ENCODE data around the gene GREB1L.

GREB1L gene

DNA sequence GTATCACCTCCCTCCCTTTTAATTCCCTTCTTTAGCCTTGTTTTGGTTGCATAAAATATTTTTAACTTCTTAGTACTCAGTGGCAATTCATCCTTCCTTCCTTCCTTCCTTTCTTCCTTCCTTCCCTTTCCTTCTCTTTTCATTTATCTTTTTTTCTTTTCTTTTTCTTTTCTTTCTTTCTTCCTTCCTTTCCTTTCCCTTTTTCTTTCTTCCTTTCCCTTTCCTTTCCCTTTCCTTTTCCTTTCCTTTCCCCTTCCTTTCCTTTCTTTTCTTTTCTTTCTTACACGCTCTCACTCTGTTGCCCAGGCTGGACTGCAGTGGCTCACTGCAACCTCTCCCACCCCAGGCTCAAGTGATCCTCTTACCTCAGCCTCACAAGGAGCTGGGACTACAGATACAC is 160.2 kb downstream of the GREB1L start:
- Histone ChIP-seq H3K27me3 (ENCODE audit: insufficient read depth, poor library complexity, severe bottlenecking) (peaks cover 13% of the 10 kb centered on the region), H3K4me3 (replicated peaks; ENCODE audit: insufficient read depth, low read length) (no peak overlapping the region), H3K27ac (replicated peaks) (no peak overlapping the region)
- no peak for DNase-seq (ENCODE audit: low read depth in 1 of 2, low spot score in 1 of 2)
- TF ChIP-seq GABPA (IDR thresholded peaks at IDR 0.05; ENCODE audit: low read depth) = no peak
- TF ChIP-seq POLR2AphosphoS5 (IDR thresholded peaks at IDR 0.05; ENCODE audit: low read depth) = no peak
- TF ChIP-seq, protein P1, sequence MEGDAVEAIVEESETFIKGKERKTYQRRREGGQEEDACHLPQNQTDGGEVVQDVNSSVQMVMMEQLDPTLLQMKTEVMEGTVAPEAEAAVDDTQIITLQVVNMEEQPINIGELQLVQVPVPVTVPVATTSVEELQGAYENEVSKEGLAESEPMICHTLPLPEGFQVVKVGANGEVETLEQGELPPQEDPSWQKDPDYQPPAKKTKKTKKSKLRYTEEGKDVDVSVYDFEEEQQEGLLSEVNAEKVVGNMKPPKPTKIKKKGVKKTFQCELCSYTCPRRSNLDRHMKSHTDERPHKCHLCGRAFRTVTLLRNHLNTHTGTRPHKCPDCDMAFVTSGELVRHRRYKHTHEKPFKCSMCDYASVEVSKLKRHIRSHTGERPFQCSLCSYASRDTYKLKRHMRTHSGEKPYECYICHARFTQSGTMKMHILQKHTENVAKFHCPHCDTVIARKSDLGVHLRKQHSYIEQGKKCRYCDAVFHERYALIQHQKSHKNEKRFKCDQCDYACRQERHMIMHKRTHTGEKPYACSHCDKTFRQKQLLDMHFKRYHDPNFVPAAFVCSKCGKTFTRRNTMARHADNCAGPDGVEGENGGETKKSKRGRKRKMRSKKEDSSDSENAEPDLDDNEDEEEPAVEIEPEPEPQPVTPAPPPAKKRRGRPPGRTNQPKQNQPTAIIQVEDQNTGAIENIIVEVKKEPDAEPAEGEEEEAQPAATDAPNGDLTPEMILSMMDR (IDR thresholded peaks at IDR 0.05; ENCODE audit: insufficient read depth, low read length) = no peak
- TF ChIP-seq, protein P2, sequence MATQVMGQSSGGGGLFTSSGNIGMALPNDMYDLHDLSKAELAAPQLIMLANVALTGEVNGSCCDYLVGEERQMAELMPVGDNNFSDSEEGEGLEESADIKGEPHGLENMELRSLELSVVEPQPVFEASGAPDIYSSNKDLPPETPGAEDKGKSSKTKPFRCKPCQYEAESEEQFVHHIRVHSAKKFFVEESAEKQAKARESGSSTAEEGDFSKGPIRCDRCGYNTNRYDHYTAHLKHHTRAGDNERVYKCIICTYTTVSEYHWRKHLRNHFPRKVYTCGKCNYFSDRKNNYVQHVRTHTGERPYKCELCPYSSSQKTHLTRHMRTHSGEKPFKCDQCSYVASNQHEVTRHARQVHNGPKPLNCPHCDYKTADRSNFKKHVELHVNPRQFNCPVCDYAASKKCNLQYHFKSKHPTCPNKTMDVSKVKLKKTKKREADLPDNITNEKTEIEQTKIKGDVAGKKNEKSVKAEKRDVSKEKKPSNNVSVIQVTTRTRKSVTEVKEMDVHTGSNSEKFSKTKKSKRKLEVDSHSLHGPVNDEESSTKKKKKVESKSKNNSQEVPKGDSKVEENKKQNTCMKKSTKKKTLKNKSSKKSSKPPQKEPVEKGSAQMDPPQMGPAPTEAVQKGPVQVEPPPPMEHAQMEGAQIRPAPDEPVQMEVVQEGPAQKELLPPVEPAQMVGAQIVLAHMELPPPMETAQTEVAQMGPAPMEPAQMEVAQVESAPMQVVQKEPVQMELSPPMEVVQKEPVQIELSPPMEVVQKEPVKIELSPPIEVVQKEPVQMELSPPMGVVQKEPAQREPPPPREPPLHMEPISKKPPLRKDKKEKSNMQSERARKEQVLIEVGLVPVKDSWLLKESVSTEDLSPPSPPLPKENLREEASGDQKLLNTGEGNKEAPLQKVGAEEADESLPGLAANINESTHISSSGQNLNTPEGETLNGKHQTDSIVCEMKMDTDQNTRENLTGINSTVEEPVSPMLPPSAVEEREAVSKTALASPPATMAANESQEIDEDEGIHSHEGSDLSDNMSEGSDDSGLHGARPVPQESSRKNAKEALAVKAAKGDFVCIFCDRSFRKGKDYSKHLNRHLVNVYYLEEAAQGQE (IDR thresholded peaks at IDR 0.05; ENCODE audit: insufficient replicate concordance, low read depth) = no peak
- no peak for TF ChIP-seq SPI1 (IDR thresholded peaks at IDR 0.05; ENCODE audit: borderline replicate concordance, low read depth)

DNA sequence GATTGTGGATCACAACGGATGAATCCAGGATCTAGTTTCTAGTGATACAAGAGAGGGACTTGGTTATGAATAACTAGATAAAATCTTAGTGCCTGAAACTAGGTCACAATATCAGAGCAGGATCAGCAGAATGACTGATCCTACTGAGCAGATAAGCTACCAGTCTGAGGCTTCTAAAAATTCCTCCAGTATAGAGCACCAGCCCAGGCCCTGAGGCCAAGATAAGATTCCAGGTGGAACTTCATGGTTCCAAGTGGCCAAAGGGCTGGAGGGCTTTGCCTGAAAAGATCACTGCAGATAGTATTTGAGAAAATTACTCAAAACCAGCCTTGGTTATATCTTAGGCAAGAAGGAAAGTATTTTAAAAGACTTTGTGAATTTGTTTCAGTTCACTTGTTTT is 162.4 kb downstream of the GREB1L start:
- Histone ChIP-seq H3K27ac (replicated peaks) (no peak overlapping the region), H3K27me3 (ENCODE audit: insufficient read depth, poor library complexity, severe bottlenecking) (peaks cover 13% of the 10 kb centered on the region), H3K4me3 (replicated peaks; ENCODE audit: insufficient read depth, low read length) (no peak overlapping the region)
- DNase-seq (ENCODE audit: low read depth in 1 of 2, low spot score in 1 of 2) = no peak
- no peak for TF ChIP-seq GABPA (IDR thresholded peaks at IDR 0.05; ENCODE audit: low read depth)
- TF ChIP-seq POLR2AphosphoS5 (IDR thresholded peaks at IDR 0.05; ENCODE audit: low read depth) = no peak
- TF ChIP-seq, protein P1 (IDR thresholded peaks at IDR 0.05; ENCODE audit: insufficient read depth, low read length) = no peak
- TF ChIP-seq, protein P2 (IDR thresholded peaks at IDR 0.05; ENCODE audit: insufficient replicate concordance, low read depth) = no peak
- no peak for TF ChIP-seq SPI1 (IDR thresholded peaks at IDR 0.05; ENCODE audit: borderline replicate concordance, low read depth)

DNA sequence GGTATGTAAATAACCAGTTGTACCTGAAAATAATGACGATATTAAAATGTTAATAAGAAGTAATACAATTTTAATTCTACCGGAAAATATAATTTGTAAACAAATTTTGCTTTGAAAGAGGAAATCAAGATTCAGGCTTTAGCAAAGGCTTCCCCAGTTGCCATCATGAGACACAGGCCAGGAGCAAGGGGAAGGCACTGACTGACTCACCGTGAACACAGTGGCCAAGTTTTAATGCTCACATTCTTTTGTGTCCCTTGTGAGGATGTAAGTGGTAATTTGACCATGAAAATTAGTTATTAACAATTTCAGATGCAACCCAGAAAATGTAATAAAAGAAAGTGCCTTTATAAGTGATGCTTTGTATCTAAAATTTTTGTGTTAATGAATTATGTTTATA is 164.1 kb downstream of the GREB1L start:
- Histone ChIP-seq H3K4me3 (replicated peaks; ENCODE audit: insufficient read depth, low read length) (no peak overlapping the region), H3K27me3 (ENCODE audit: insufficient read depth, poor library complexity, severe bottlenecking) (peaks cover 7% of the 10 kb centered on the region), H3K27ac (replicated peaks) (no peak overlapping the region)
- DNase-seq (ENCODE audit: low read depth in 1 of 2, low spot score in 1 of 2) = no peak
- TF ChIP-seq, protein P1 (IDR thresholded peaks at IDR 0.05; ENCODE audit: insufficient read depth, low read length) = no peak
- TF ChIP-seq, protein P2 (IDR thresholded peaks at IDR 0.05; ENCODE audit: insufficient replicate concordance, low read depth) = no peak
- TF ChIP-seq POLR2AphosphoS5 (IDR thresholded peaks at IDR 0.05; ENCODE audit: low read depth) (no peak), GABPA (IDR thresholded peaks at IDR 0.05; ENCODE audit: low read depth) (no peak), SPI1 (IDR thresholded peaks at IDR 0.05; ENCODE audit: borderline replicate concordance, low read depth) (no peak)

Measured in HL-60 (cell line).